Stimulated activated naive CD4-positive, alpha-beta T cell treated with Interleukin-2 at 50 U/mL for 16 hours (primary cell): Measurements from ENCODE around the gene CCDC91.

ENCODE experiments used
- DNase-seq: peaks from one replicate; lab custom pipeline; 2025; lab: John Stamatoyannopoulos, UW

CCDC91 gene

GRCh38 chr12:28539691-28540323 lies 349.6 kb downstream of the CCDC91 start:
- no peak for DNase-seq

GRCh38 chr12:28540324-28540714 lies 350.1 kb downstream of the CCDC91 start:
- DNase-seq, result no peak

- no peak for DNase-seq
These were observed 353.0 kb downstream of the CCDC91 start for GRCh38 chr12:28543021-28543890.

GRCh38 chr12:28550757-28551704 lies 360.8 kb downstream of the CCDC91 start:
- no peak for DNase-seq

GRCh38 chr12:28552251-28552970 lies 362.2 kb downstream of the CCDC91 start:
- no peak for DNase-seq

- DNase-seq, result no peak
These were observed 365.5 kb downstream of the CCDC91 start for GRCh38 chr12:28555748-28556147.

- DNase-seq, result no peak
These were observed 368.0 kb downstream of the CCDC91 start for GRCh38 chr12:28558250-28558649.

GRCh38 chr12:28563286-28563685 lies 373.0 kb downstream of the CCDC91 start:
- no peak for DNase-seq

GRCh38 chr12:28563936-28564335 lies 373.7 kb downstream of the CCDC91 start:
- no peak for DNase-seq

- DNase-seq, result no peak
These were observed 377.9 kb downstream of the CCDC91 start for GRCh38 chr12:28568118-28568517.

GRCh38 chr12:28568704-28569103 lies 378.4 kb downstream of the CCDC91 start:
- no peak for DNase-seq

- DNase-seq, result no peak
These were observed 379.6 kb downstream of the CCDC91 start for GRCh38 chr12:28569698-28570411.

GRCh38 chr12:28570811-28571210 lies 380.6 kb downstream of the CCDC91 start:
- no peak for DNase-seq

- no peak for DNase-seq
These were observed 384.7 kb downstream of the CCDC91 start for GRCh38 chr12:28574746-28575592.

- DNase-seq, result no peak
These were observed 385.4 kb downstream of the CCDC91 start for GRCh38 chr12:28575593-28576205.

GRCh38 chr12:28578361-28578760 lies 388.1 kb downstream of the CCDC91 start:
- DNase-seq, result no peak

- no peak for DNase-seq
These were observed 388.6 kb downstream of the CCDC91 start for GRCh38 chr12:28578833-28579252.

GRCh38 chr12:28582672-28583376 lies 392.6 kb downstream of the CCDC91 start:
- no peak for DNase-seq

GRCh38 chr12:28583701-28584261 lies 393.5 kb downstream of the CCDC91 start:
- DNase-seq, result no peak
